ENCODE results near the gene NAP1L1.

NAP1L1 gene

GRCh38 chr12:76030341-76031080 is 54.0 kb downstream of the NAP1L1 start:
- Histone ChIP-seq H3K27me3 (ENCODE audit: insufficient read depth, low read length, poor library complexity) (no peaks in the 10 kb centered on the region), H2AK5ac (ENCODE audit: low read length) (peak overlapping the region; percentile 73), H4K8ac (ENCODE audit: low read depth, low read length) (no peak overlapping the region), H3K4me2 (ENCODE audit: low read length) (peak overlapping the region; percentile 82), H3K23ac (ENCODE audit: low read length) (peak overlapping the region; percentile 97), H4K5ac (ENCODE audit: low read length) (no peak overlapping the region), H3K4me3 (ENCODE audit: low read length) (peak overlapping the region; percentile 90), H3K4ac (ENCODE audit: low read depth, low read length) (no peak overlapping the region), H3K27ac (ENCODE audit: low read depth, low read length) (peak overlapping the region; percentile 77), H3K9ac (ENCODE audit: low read length) (peak overlapping the region; percentile 97), H3K18ac (ENCODE audit: low read length) (peak overlapping the region; percentile 41), H3K36me3 (ENCODE audit: control insufficient read depth, insufficient read depth, low read length) (no peaks in the 10 kb centered on the region), H2BK5ac (ENCODE audit: low read length) (peak overlapping the region; percentile 79), H3K79me1 (ENCODE audit: low read length) (peaks cover 4% of the 10 kb centered on the region), H3K56ac (ENCODE audit: low read length) (peak overlapping the region; percentile 99), H3K4me1 (ENCODE audit: control insufficient read depth, low read depth, low read length) (no peaks in the 10 kb centered on the region), H2BK120ac (ENCODE audit: low read depth, low read length) (no peak overlapping the region), H2BK15ac (replicated peaks; ENCODE audit: low read depth) (no peak overlapping the region), H3K79me2 (ENCODE audit: control insufficient read depth, insufficient read depth, low read length) (peaks cover 21% of the 10 kb centered on the region)
- peak; percentile 58 for DNase-seq
- WGBS (ENCODE audit: extremely low coverage, insufficient coverage, low lambda C conversion rate) = no CpG with 5 or more reads among the region's 40 CpGs

- peak overlapping the region; percentile 97 for H3K9ac ChIP-seq (ENCODE audit: low read length)
- no peak overlapping the region for H2AK5ac ChIP-seq (ENCODE audit: low read length)
- H2BK15ac ChIP-seq (replicated peaks; ENCODE audit: low read depth) = no peak overlapping the region
- H2BK5ac ChIP-seq (ENCODE audit: low read length) = peak overlapping the region; percentile 76
- H3K4me3 ChIP-seq (ENCODE audit: low read length) = peak overlapping the region; percentile 90
- H3K4ac ChIP-seq (ENCODE audit: low read depth, low read length) = no peak overlapping the region
- H3K79me1 ChIP-seq (ENCODE audit: low read length) = peaks cover 4% of the 10 kb centered on the region
- H4K5ac ChIP-seq (ENCODE audit: low read length) = no peak overlapping the region
- no CpG with 5 or more reads among the region's 22 CpGs for WGBS (ENCODE audit: extremely low coverage, insufficient coverage, low lambda C conversion rate)
- H3K27ac ChIP-seq (ENCODE audit: low read depth, low read length) = peak overlapping the region; percentile 77
- no peaks in the 10 kb centered on the region for H3K27me3 ChIP-seq (ENCODE audit: insufficient read depth, low read length, poor library complexity)
- H2BK120ac ChIP-seq (ENCODE audit: low read depth, low read length) = no peak overlapping the region
- H3K4me2 ChIP-seq (ENCODE audit: low read length) = peak overlapping the region; percentile 82
- H3K56ac ChIP-seq (ENCODE audit: low read length) = peak overlapping the region; percentile 99
- peak overlapping the region; percentile 41 for H3K18ac ChIP-seq (ENCODE audit: low read length)
- DNase-seq = peak; percentile 63
- H4K8ac ChIP-seq (ENCODE audit: low read depth, low read length) = no peak overlapping the region
- H3K23ac ChIP-seq (ENCODE audit: low read length) = peak overlapping the region; percentile 97
- peaks cover 21% of the 10 kb centered on the region for H3K79me2 ChIP-seq (ENCODE audit: control insufficient read depth, insufficient read depth, low read length)
- no peaks in the 10 kb centered on the region for H3K36me3 ChIP-seq (ENCODE audit: control insufficient read depth, insufficient read depth, low read length)
- no peaks in the 10 kb centered on the region for H3K4me1 ChIP-seq (ENCODE audit: control insufficient read depth, low read depth, low read length)
Measured at GRCh38 chr12:76029982-76030340, 54.5 kb downstream of the NAP1L1 start.

- H3K4me1 ChIP-seq (ENCODE audit: control insufficient read depth, low read depth, low read length) = no peaks in the 10 kb centered on the region
- peak overlapping the region; percentile 64 for H3K9ac ChIP-seq (ENCODE audit: low read length)
- H3K4ac ChIP-seq (ENCODE audit: low read depth, low read length) = no peak overlapping the region
- no peak overlapping the region for H2AK5ac ChIP-seq (ENCODE audit: low read length)
- H3K4me2 ChIP-seq (ENCODE audit: low read length) = peak overlapping the region; percentile 70
- H2BK5ac ChIP-seq (ENCODE audit: low read length) = no peak overlapping the region
- no CpG with 5 or more reads among the region's 3 CpGs for WGBS (ENCODE audit: extremely low coverage, insufficient coverage, low lambda C conversion rate)
- H3K79me2 ChIP-seq (ENCODE audit: control insufficient read depth, insufficient read depth, low read length) = peaks cover 21% of the 10 kb centered on the region
- H3K56ac ChIP-seq (ENCODE audit: low read length) = peak overlapping the region; percentile 51
- no peak overlapping the region for H2BK15ac ChIP-seq (replicated peaks; ENCODE audit: low read depth)
- H4K8ac ChIP-seq (ENCODE audit: low read depth, low read length) = no peak overlapping the region
- no peaks in the 10 kb centered on the region for H3K36me3 ChIP-seq (ENCODE audit: control insufficient read depth, insufficient read depth, low read length)
- no peak for DNase-seq
- H2BK120ac ChIP-seq (ENCODE audit: low read depth, low read length) = no peak overlapping the region
- no peak overlapping the region for H3K23ac ChIP-seq (ENCODE audit: low read length)
- H3K27ac ChIP-seq (ENCODE audit: low read depth, low read length) = no peak overlapping the region
- H3K27me3 ChIP-seq (ENCODE audit: insufficient read depth, low read length, poor library complexity) = no peaks in the 10 kb centered on the region
- H3K4me3 ChIP-seq (ENCODE audit: low read length) = peak overlapping the region; percentile 23
- H4K5ac ChIP-seq (ENCODE audit: low read length) = no peak overlapping the region
- H3K18ac ChIP-seq (ENCODE audit: low read length) = no peak overlapping the region
- peaks cover 4% of the 10 kb centered on the region for H3K79me1 ChIP-seq (ENCODE audit: low read length)
Measured at GRCh38 chr12:76028571-76029277, 55.8 kb downstream of the NAP1L1 start.

GRCh38 chr12:76026643-76027063 is 57.8 kb downstream of the NAP1L1 start:
- no CpG with 5 or more reads among the region's 1 CpG for WGBS (ENCODE audit: extremely low coverage, insufficient coverage, low lambda C conversion rate)

GRCh38 chr12:76025601-76026575 is 58.6 kb downstream of the NAP1L1 start:
- H2BK120ac ChIP-seq (ENCODE audit: low read depth, low read length) = no peak overlapping the region
- H4K8ac ChIP-seq (ENCODE audit: low read depth, low read length) = no peak overlapping the region
- no peak overlapping the region for H3K23ac ChIP-seq (ENCODE audit: low read length)
- peaks cover 2% of the 10 kb centered on the region for H3K4me1 ChIP-seq (ENCODE audit: control insufficient read depth, low read depth, low read length)
- no peak overlapping the region for H3K56ac ChIP-seq (ENCODE audit: low read length)
- WGBS (ENCODE audit: extremely low coverage, insufficient coverage, low lambda C conversion rate) = no CpG with 5 or more reads among the region's 7 CpGs
- peaks cover 17% of the 10 kb centered on the region for H3K79me2 ChIP-seq (ENCODE audit: control insufficient read depth, insufficient read depth, low read length)
- no peak for DNase-seq
- peaks cover 4% of the 10 kb centered on the region for H3K79me1 ChIP-seq (ENCODE audit: low read length)
- no peak overlapping the region for H4K5ac ChIP-seq (ENCODE audit: low read length)
- H3K27me3 ChIP-seq (ENCODE audit: insufficient read depth, low read length, poor library complexity) = no peaks in the 10 kb centered on the region
- H3K4me2 ChIP-seq (ENCODE audit: low read length) = no peak overlapping the region
- H3K4me3 ChIP-seq (ENCODE audit: low read length) = no peak overlapping the region
- H2AK5ac ChIP-seq (ENCODE audit: low read length) = no peak overlapping the region
- no peak overlapping the region for H3K9ac ChIP-seq (ENCODE audit: low read length)
- peak overlapping the region; percentile 54 for H3K18ac ChIP-seq (ENCODE audit: low read length)
- H3K36me3 ChIP-seq (ENCODE audit: control insufficient read depth, insufficient read depth, low read length) = no peaks in the 10 kb centered on the region
- H2BK5ac ChIP-seq (ENCODE audit: low read length) = no peak overlapping the region
- H2BK15ac ChIP-seq (replicated peaks; ENCODE audit: low read depth) = no peak overlapping the region
- no peak overlapping the region for H3K27ac ChIP-seq (ENCODE audit: low read depth, low read length)
- no peak overlapping the region for H3K4ac ChIP-seq (ENCODE audit: low read depth, low read length)

More at GRCh38 chr12:76026643-76027063, 57.8 kb downstream of the NAP1L1 start:
- Histone ChIP-seq H3K79me2 (ENCODE audit: control insufficient read depth, insufficient read depth, low read length) (peaks cover 21% of the 10 kb centered on the region), H3K9ac (ENCODE audit: low read length) (no peak overlapping the region), H3K79me1 (ENCODE audit: low read length) (peaks cover 4% of the 10 kb centered on the region), H2BK15ac (replicated peaks; ENCODE audit: low read depth) (no peak overlapping the region), H3K4me3 (ENCODE audit: low read length) (no peak overlapping the region), H3K27me3 (ENCODE audit: insufficient read depth, low read length, poor library complexity) (no peaks in the 10 kb centered on the region), H2BK5ac (ENCODE audit: low read length) (no peak overlapping the region), H2AK5ac (ENCODE audit: low read length) (no peak overlapping the region), H3K18ac (ENCODE audit: low read length) (no peak overlapping the region), H2BK120ac (ENCODE audit: low read depth, low read length) (no peak overlapping the region), H3K36me3 (ENCODE audit: control insufficient read depth, insufficient read depth, low read length) (no peaks in the 10 kb centered on the region), H3K23ac (ENCODE audit: low read length) (no peak overlapping the region), H3K56ac (ENCODE audit: low read length) (no peak overlapping the region), H4K5ac (ENCODE audit: low read length) (no peak overlapping the region), H3K4ac (ENCODE audit: low read depth, low read length) (no peak overlapping the region), H3K27ac (ENCODE audit: low read depth, low read length) (no peak overlapping the region), H3K4me1 (ENCODE audit: control insufficient read depth, low read depth, low read length) (no peaks in the 10 kb centered on the region), H4K8ac (ENCODE audit: low read depth, low read length) (no peak overlapping the region), H3K4me2 (ENCODE audit: low read length) (no peak overlapping the region)
- no peak for DNase-seq
